K562 (cell line): ENCODE measurements around the gene VPS13D. TPM values are rescaled to one million over a fixed set of nuclear protein-coding genes. Genes with fewer than 3 reads are reported as not detected.

Source experiments
- ATF7 ChIP-seq: fragments of 450-650 bp; IDR thresholded peaks from 2 replicates; pipeline ENCODE4 v1.7.1; 2014; ENCODE audit warnings: mild to moderate bottlenecking, moderate library complexity
- CCNT2 ChIP-seq: IDR thresholded peaks from 2 replicates; pipeline ENCODE4 v1.6.1; 2011; ENCODE audit warnings: borderline replicate concordance, low read depth, mild to moderate bottlenecking, moderate library complexity, mixed read lengths, low read length; ENCODE audit not compliant: insufficient read length; ENCODE audit errors: extremely low read depth
- DEAF1 ChIP-seq: fragments of 450-650 bp; formaldehyde crosslinking; IDR thresholded peaks from 2 replicates; pipeline ENCODE4 v1.4.0; 2020; ENCODE audit warnings: mild to moderate bottlenecking, moderate library complexity
- GABPA ChIP-seq: fragments of 200-800 bp; sonication (Bioruptor generic); conservative IDR thresholded peaks from 2 replicates; pipeline ENCODE4 v1.6.1; 2016; ENCODE audit warnings: low read depth, missing genetic modification characterization, missing compliant biosample characterization
- HNRNPH1 ChIP-seq: fragments of 200-400 bp; formaldehyde crosslinking; optimal IDR thresholded peaks from 2 replicates; pipeline ENCODE3; 2017; ENCODE audit warnings: low read depth, mild to moderate bottlenecking, low read length, moderate library complexity
- HNRNPL ChIP-seq: fragments of 200-400 bp; formaldehyde crosslinking; IDR thresholded peaks from 2 replicates; pipeline ENCODE4 v1.6.1; 2017; ENCODE audit warnings: low read depth, mild to moderate bottlenecking, low read length
- MLX ChIP-seq, 2 experiments: fragments of 450-650 bp in 1 of 2; sonication (generic) in 1 of 2; formaldehyde crosslinking; conservative IDR thresholded peaks; 2 replicates each; pipeline versions ENCODE4 v1.4.0 to v1.8.1; 2020 to 2022; ENCODE audit warnings: mild to moderate bottlenecking in 1 of 2, missing genetic modification reagents in 1 of 2
- MYNN ChIP-seq, 2 experiments: sonication (generic); formaldehyde crosslinking in 1 of 2; IDR thresholded peaks; 2 replicates each; pipeline versions ENCODE4 v1.5.0 to v1.6.1; 2016 to 2020; ENCODE audit warnings: antibody characterized with exemption in 1 of 2, missing genetic modification reagents in 1 of 2
- RB1 ChIP-seq: fragments of 450-650 bp; IDR thresholded peaks from 2 replicates; pipeline ENCODE4 v1.6.1; 2017; ENCODE audit warnings: low read depth, mild to moderate bottlenecking
- RBM25 ChIP-seq: fragments of 200-400 bp; formaldehyde crosslinking; IDR thresholded peaks from 2 replicates; pipeline ENCODE4 v1.6.1; 2018; ENCODE audit warnings: low read length, low read depth, moderate library complexity; ENCODE audit not compliant: severe bottlenecking
- RFX1 ChIP-seq: fragments of 450-650 bp; IDR thresholded peaks from 2 replicates; pipeline ENCODE4 v1.6.1; 2016; ENCODE audit warnings: mild to moderate bottlenecking, moderate library complexity
- STAG1 ChIP-seq: sonication (generic); formaldehyde crosslinking; IDR thresholded peaks from 2 replicates; pipeline ENCODE4 v1.5.0; 2020; ENCODE audit warnings: missing genetic modification reagents, borderline replicate concordance
- TCF3 ChIP-seq: sonication (generic); formaldehyde crosslinking; IDR thresholded peaks from 2 replicates; pipeline ENCODE4 v1.4.0; 2020; ENCODE audit warnings: mild to moderate bottlenecking, missing genetic modification reagents
- ZNF41 ChIP-seq: fragments of 250-450 bp; sonication (Bioruptor Pico); conservative IDR thresholded peaks from 2 replicates; pipeline ENCODE4 v1.4.0; 2020; ENCODE audit warnings: mild to moderate bottlenecking
- ZNF592 ChIP-seq: fragments of 450-650 bp; IDR thresholded peaks from 2 replicates; pipeline ENCODE4 v1.6.1; 2017; ENCODE audit warnings: antibody characterized with exemption, mild to moderate bottlenecking
- ZNF609 ChIP-seq: sonication (generic); formaldehyde crosslinking; IDR thresholded peaks from 2 replicates; pipeline ENCODE4 v1.8.1; 2023; ENCODE audit warnings: missing genetic modification reagents, mild to moderate bottlenecking, borderline replicate concordance
- polyA plus RNA-seq, 8 experiments: library from polyadenylated mRNA; depleted of rRNA in 4 of 8; stranded (reverse) in 5 of 8; unstranded in 3 of 8; fragments of >200 nt; fragmentation: Nextera tagmentation in 2 of 8; fragmentation: Illumina TruSeq in 1 of 8; extraction: Ambion mirVana in 2 of 8; extraction: Trizol in 1 of 8; gene quantifications; 2 replicates each; pipeline versions ENCODE4 v1.2.1 to v1.2.3, GENCODE V29; 2011 to 2014; ENCODE audit warnings: inconsistent platforms in 1 of 8, missing spikeins in 1 of 8
- total RNA-seq, 7 experiments: library from RNA; depleted of rRNA in 6 of 7; stranded (reverse); fragments of >200 nt in 6 of 7; fragmentation: Illumina TruSeq in 2 of 7; extraction: Trizol in 2 of 7; gene quantifications; 2 replicates each; pipeline versions ENCODE4 v1.2.1 to v1.2.3, GENCODE V29; 2011 to 2021; ENCODE audit warnings: low replicate concordance in 1 of 7

The VPS13D gene
- total and polyA plus RNA-seq, 9 of the 15 experiments (the other 6 are each of a cell fraction or from before 2014, with no cell fraction given), result 6.1 to 51.5 (median 38.5) TPM

GRCh38 chr1:12462586-12462985, 232.8 kb downstream of the VPS13D start (continued):
- TF ChIP-seq ZNF609 (CRISPR knock-in tag), result no peak
- no peak for TF ChIP-seq DEAF1 (CRISPR knock-in tag)
- no peak for TF ChIP-seq RFX1
- no peak for TF ChIP-seq MLX (CRISPR knock-in tag; conservative IDR thresholded peaks at IDR 0.05)
- TF ChIP-seq RB1, result no peak
- no peak for TF ChIP-seq GABPA (tag)
- TF ChIP-seq RBM25, result no peak
- no peak for TF ChIP-seq ZNF41 (CRISPR knock-in tag)
- no peak for TF ChIP-seq HNRNPH1
- no peak for TF ChIP-seq STAG1 (CRISPR knock-in tag)
- TF ChIP-seq ATF7, result no peak
- 0 out of 2 replicates have a peak, but pooled peaks have one; percentile 25 for TF ChIP-seq HNRNPL
- TF ChIP-seq TCF3 (CRISPR knock-in tag), result 0 out of 2 replicates have a peak, but pooled peaks have one; percentile 13
- TF ChIP-seq CCNT2, result no peak
- no peak for TF ChIP-seq MYNN (IDR thresholded peaks at IDR 0.05)
- no peak for TF ChIP-seq MYNN (CRISPR knock-in tag; IDR thresholded peaks at IDR 0.05)
- peak; percentile 75 for TF ChIP-seq ZNF592
